Activated naive CD8-positive, alpha-beta T cell treated with anti-CD3 and anti-CD28 coated beads for 36 hours (primary cell): ENCODE measurements around the gene CCDC201. TPM values are rescaled to one million over a fixed set of nuclear protein-coding genes. Genes with fewer than 3 reads are reported as not detected.
"Not testable (repeated sequence)": the region's sequence is repeated elsewhere in the genome, so short reads cannot be mapped to it uniquely, and the experiment has no call there.

ENCODE experiments used
- DNase-seq: peaks from one replicate; pipeline ENCODE4 v3.0.0; 2021
- H3K27ac Mint-ChIP-seq: one replicate; pipeline ENCODE4 v1.8.0; 2022; ENCODE audit warnings: mild to moderate bottlenecking, moderate library complexity, mixed read lengths
- H3K27me3 Mint-ChIP-seq: one replicate; pipeline ENCODE4 v1.8.0; 2022; ENCODE audit warnings: mild to moderate bottlenecking, mixed read lengths
- H3K36me3 Mint-ChIP-seq: one replicate; pipeline ENCODE4 v1.8.0; 2021; ENCODE audit warnings: mild to moderate bottlenecking, mixed read lengths
- H3K4me1 Mint-ChIP-seq: one replicate; pipeline ENCODE4 v1.8.0; 2021; ENCODE audit warnings: mixed read lengths
- H3K4me3 Mint-ChIP-seq: one replicate; pipeline ENCODE4 v1.8.0; 2022; ENCODE audit warnings: mild to moderate bottlenecking, moderate library complexity, mixed read lengths
- H3K9me3 Mint-ChIP-seq: one replicate; pipeline ENCODE4 v1.8.0; 2022; ENCODE audit warnings: mixed read lengths
- total RNA-seq, 2 experiments: library from RNA; stranded (reverse); gene quantifications; one replicate each; pipeline ENCODE4 v1.2.3, GENCODE V29; 2021

Gene CCDC201
- total RNA-seq, 2 experiments from 2014 or later: not detected

DNA sequence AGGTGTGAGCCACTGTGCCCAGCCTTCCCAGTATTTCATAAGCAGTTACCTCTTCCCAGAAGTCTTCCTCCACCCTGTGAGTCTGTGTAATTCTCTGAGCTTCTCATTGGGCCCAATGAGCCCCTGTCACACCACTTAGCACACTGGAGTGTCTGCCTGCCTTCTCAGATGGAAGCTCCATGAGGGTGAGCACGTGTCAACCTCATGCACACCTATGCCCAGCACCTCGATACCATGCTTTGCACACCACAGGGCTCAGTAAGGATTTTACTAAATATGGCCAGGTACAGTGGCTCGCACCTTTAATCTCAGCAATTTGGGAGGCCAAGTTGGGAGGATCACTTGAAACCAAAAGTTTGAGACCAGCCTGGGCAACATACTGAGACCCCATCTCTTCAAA, 46.3 kb downstream of the CCDC201 start:
- H3K27me3 Mint-ChIP-seq, H3K36me3 Mint-ChIP-seq, DNase-seq, H3K9me3 Mint-ChIP-seq, H3K4me1 Mint-ChIP-seq, H3K27ac Mint-ChIP-seq, H3K4me3 Mint-ChIP-seq: not testable (repeated sequence)

DNA sequence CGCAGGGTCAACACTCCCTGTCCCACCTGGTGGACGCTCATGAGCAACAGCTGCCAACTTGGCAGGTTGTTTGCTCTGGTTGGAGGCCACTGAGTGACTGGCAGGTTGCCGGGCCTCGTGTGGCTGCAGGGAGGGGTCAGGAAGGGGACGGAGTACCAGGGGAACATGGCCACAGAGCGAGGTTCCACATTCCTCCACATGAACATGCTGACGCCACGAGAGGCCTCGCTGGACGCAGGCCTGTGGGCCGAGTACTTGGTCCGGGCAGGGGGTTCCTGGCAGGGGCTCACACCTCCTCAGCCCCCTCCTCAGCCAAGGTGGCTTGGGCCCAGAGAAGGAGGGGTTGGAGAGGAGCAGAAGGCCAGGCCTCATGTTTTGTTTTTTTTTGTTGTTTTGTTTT, 54.1 kb downstream of the CCDC201 start:
- not testable (repeated sequence) for H3K4me3 Mint-ChIP-seq, H3K4me1 Mint-ChIP-seq, H3K27ac Mint-ChIP-seq, H3K9me3 Mint-ChIP-seq, DNase-seq, H3K36me3 Mint-ChIP-seq, H3K27me3 Mint-ChIP-seq

DNA sequence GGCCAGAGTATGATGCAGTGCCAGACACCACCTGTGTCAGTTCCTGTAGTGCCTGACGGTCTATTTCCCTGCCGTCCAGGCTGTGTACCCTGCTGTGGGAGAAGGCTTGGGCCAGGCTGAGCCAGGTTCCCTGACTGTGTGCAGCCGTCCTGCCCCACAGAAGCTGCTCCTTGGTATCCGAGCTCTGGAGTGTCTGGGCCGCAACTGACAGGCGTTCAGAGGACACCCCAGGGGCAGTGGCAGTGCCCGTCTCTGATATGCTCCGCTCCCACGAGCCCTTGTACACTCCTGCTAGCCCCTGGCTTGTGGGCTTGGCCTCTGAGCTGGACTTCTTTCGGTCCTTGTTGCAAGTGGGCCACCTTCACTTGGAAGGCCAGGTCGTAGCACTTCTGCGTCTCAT, 55.0 kb downstream of the CCDC201 start:
- not testable (repeated sequence) for H3K4me3 Mint-ChIP-seq, H3K9me3 Mint-ChIP-seq, DNase-seq, H3K4me1 Mint-ChIP-seq, H3K27me3 Mint-ChIP-seq, H3K36me3 Mint-ChIP-seq, H3K27ac Mint-ChIP-seq

DNA sequence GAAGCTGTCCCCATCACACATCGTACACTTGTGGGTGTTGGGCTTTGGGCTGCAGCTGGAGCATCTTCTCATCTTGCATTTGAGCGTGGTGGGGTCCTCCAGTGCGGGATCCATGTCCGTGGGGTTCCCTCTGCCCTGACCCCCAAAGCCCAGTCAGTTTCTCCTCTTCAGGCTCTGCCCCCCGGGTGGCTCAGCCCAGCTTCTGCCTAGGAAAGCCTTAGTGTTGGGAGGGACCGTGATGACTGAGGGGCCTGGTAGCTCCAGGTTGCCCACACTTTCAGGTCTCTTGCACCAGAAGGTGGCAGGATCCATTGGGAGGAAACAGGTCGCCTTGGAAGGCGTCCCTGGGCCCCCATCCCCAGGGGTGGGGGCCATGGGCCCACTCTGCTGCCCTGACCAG, 55.9 kb downstream of the CCDC201 start:
- not testable (repeated sequence) for H3K9me3 Mint-ChIP-seq, H3K27me3 Mint-ChIP-seq, H3K4me1 Mint-ChIP-seq, H3K27ac Mint-ChIP-seq, H3K4me3 Mint-ChIP-seq, DNase-seq, H3K36me3 Mint-ChIP-seq

DNA sequence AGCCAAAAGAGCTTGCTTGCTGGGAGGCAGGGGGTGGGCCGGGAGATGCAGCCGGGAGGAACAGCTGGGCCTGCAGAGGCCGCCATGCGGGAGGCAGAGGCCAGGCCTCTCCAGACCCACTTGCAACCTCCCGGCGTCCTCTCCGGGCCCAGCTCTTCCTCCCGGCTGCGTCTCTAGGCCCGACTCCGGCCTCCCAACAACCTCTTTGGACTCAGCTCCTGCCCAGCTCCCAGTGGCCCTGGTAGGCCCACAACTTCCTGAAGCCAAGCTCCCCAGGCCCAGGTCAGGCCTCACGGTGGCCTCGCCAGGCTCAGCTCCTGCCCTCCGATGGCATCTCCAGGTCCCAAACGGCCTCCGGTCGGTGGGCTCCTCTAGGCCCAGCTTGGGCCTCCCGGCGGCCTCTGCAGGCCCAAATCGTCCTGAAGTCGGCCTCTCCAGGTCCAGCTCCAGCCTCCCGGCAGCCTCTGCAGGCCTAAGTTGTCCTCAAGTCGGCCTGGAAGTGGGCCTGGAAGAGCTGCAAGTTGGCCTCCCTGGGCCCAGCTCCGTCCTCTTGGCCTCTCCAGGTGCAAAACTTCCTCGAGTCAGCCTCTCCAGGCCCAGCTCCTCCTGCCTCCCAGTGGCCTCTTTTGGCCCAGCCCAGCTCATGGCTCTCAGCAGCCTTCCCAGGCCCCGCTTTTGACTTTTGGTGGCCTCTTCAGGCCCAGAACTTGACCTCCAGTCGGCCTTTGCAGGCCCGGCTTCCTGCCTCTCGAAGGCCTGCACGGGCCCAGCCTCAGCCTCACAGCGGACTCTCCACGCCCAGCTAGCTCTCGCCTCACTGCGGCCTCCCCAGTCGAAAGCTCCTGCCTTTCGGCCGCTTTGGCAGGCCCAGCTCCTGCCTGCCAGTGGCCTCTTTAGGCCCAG, 58.4 kb downstream of the CCDC201 start:
- not testable (repeated sequence) for H3K36me3 Mint-ChIP-seq, H3K4me3 Mint-ChIP-seq, H3K27ac Mint-ChIP-seq, DNase-seq, H3K27me3 Mint-ChIP-seq, H3K4me1 Mint-ChIP-seq, H3K9me3 Mint-ChIP-seq

DNA sequence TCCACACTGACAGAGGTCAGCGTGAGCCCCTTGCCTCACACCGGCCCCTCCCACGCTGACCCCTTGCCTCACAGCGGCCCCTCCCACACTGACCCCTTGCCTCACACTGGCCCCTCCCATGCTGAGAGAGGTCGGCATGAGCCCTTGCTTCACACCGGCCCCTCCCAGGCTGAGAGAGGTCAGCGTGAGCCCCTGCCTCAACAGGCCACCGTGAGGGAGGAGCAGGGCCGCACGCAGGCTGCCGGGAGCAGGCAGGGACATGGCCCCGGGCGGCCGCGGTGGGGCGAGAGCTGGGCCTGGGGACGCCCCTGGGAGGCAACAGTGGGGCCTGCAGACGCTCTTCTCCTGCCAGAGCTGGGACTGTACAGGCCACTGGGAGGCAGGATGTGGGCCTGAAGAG, 59.1 kb downstream of the CCDC201 start:
- H3K27me3 Mint-ChIP-seq, H3K27ac Mint-ChIP-seq, H3K36me3 Mint-ChIP-seq, H3K4me3 Mint-ChIP-seq, H3K9me3 Mint-ChIP-seq, H3K4me1 Mint-ChIP-seq, DNase-seq: not testable (repeated sequence)

DNA sequence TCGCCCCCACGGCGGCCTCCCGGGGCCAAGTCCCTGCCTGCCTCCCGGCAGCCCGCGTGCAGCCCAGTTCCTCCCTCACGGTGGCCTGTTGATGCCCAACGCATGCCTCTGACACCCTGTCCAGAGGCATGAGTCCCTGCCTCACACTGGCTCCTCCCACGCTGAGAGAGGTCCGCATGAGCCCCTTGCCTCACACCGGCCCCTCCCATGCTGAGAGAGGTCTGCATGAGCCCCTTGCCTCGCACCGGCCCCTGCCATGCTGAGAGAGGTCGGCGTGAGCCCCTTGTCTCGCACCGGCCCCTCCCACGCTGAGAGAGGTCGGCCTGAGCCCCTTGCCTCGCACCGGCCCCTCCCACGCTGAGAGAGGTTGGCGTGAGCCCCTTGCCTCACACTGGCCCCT, 59.9 kb downstream of the CCDC201 start:
- Mint-ChIP-seq H3K4me1 (no peaks in the 10 kb centered on the region), H3K4me3 (no peak overlapping the region), H3K9me3 (no peaks in the 10 kb centered on the region), H3K27ac (no peak overlapping the region), H3K36me3 (no peaks in the 10 kb centered on the region), H3K27me3 (no peaks in the 10 kb centered on the region)
- no peak for DNase-seq

DNA sequence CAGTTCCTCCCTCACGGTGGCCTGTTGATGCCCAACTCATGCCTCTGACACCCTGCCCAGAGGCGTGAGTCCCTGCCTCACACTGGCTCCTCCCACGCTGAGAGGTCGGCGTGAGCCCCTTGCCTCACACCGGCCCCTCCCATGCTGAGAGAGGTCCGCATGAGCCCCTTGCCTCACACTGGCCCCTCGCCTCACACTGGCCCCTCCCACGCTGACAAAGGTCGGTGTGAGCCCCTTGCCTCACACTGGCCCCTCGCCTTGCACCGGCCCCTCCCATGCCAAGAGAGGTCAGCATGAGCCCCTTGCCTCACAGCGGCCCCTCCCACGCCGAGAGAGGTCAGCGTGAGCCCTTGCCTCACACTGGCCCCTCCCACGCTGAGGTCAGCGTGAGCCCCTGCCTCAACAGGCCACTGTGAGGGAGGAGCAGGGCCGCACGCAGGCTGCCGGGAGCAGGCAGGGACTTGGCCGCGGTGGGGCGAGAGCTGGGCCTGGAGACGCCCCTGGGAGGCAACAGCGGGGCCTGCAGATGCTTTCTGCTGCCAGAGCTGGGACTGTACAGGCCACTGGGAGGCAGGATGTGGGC, 61.1 kb downstream of the CCDC201 start:
- not testable (repeated sequence) for H3K4me3 Mint-ChIP-seq, H3K27me3 Mint-ChIP-seq, H3K4me1 Mint-ChIP-seq, H3K36me3 Mint-ChIP-seq, H3K27ac Mint-ChIP-seq, H3K9me3 Mint-ChIP-seq, DNase-seq

DNA sequence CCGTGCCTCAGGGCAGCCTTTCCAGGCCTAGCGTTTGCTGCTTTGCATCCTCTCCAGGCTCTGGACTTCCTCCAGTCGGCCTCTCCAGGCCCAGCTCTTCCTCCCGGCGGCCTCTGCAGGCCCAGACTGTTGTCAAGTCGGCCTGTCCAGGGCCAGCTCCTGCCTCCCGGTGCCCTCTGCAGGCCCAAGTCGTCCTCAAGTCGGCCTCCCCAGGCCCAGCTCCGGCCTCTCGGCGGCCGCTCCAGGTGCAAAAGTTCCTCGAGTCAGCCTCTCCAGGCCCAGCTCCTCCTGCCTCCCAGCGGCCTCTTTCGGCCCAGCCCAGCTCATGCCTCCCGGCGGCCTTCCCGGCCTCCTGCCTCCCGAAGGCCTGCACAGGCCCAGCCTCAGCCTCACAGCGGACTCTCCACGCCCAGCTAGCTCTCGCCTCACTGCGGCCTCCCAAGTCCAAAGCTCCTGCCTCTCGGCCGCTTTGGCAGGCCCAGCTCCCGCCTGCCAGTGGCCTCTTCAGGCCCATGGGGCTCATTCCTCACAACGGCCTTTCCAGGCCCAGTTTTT, 62.4 kb downstream of the CCDC201 start:
- H3K9me3 Mint-ChIP-seq, H3K27me3 Mint-ChIP-seq, H3K4me3 Mint-ChIP-seq, DNase-seq, H3K4me1 Mint-ChIP-seq, H3K36me3 Mint-ChIP-seq, H3K27ac Mint-ChIP-seq: not testable (repeated sequence)

Other genes starting within 250 kb of the CCDC201 start
- gene IGFBP1, start 15.4 kb upstream of the CCDC201 start, total RNA-seq: not detected
- gene IGFBP3, start 48.2 kb upstream of the CCDC201 start, total RNA-seq: under 1 TPM; 0.33 to 0.50 TPM